HG03442 (cell line): ENCODE measurements around the gene CUL4B.
"Not testable (repeated sequence)": the region's sequence is repeated elsewhere in the genome, so short reads cannot be mapped to it uniquely, and the experiment has no call there.

Experiments
- ATAC-seq: cut with Tn5 transposase; IDR thresholded peaks from one replicate; pipeline ENCODE4 v1.9.1; 2021; ENCODE audit warnings: mild to moderate bottlenecking, moderate library complexity; ENCODE audit not compliant: unreplicated experiment

CUL4B gene

DNA sequence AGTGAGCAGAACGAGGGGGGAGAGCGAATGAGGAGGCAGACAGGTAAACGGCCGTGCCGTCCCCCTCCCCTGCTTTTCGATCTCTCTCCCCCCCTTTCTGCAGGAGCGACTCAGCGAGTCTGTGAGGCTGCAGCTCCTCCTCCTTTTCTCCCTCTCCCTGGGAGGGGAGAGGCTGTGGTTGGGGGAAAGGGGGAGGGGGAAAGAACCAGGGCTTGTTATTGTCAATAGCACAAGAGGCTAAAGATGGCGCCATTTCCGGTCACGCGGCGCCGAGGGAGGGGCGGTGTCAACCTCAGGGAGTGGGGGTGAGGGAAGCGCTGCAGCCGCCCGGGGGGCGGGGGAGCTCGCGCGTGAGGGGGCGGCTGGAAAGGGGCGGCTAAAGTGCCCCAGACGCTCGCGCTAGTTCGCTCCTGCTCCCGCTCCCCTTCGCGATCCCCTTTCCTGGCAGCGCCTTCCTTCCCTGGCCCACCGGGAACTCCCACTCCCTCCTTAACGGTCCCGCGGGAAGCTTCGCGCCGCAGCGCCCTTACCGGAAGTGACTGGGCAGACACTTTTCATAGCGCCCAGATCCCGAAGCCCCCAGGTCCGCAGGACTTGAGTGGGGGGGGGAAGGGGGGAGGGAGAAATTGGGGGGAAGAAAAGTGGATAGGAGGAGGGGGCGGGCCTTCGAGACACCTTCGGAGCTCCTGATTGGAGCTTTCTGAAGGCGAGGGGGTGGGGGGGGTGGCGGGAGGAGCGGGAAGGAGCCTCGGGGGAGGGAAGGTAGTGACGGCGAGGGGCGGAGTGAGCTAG is at the start of gene CUL4B:
Gene CUL4B (minus strand): TSS at position 121 of the 792 bp plus-strand sequence. CDS start 324 bp downstream, outside the sequence.
- ATAC-seq, result peak; percentile 83

DNA sequence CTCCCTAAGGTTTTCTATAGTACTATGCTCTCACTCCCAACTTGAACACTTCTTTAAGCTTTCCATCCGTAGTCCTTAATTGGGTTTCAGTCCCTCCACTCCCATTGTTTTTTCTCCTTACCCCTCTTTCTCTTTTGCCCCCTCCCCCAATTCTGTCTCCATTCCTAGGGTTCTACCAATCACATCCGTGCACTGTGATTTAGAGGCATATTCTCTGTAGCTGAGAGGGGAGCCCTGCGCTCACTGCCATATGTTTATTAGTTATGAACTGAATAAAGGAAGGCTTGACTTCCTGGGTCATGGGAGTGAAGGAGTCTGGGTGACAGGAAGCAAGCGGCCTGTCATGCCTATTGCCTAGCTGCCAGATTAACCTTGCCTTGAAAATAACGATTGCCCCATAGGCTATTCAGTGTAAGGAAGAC is 43.6 kb upstream of the CUL4B start:
- no peak for ATAC-seq

DNA sequence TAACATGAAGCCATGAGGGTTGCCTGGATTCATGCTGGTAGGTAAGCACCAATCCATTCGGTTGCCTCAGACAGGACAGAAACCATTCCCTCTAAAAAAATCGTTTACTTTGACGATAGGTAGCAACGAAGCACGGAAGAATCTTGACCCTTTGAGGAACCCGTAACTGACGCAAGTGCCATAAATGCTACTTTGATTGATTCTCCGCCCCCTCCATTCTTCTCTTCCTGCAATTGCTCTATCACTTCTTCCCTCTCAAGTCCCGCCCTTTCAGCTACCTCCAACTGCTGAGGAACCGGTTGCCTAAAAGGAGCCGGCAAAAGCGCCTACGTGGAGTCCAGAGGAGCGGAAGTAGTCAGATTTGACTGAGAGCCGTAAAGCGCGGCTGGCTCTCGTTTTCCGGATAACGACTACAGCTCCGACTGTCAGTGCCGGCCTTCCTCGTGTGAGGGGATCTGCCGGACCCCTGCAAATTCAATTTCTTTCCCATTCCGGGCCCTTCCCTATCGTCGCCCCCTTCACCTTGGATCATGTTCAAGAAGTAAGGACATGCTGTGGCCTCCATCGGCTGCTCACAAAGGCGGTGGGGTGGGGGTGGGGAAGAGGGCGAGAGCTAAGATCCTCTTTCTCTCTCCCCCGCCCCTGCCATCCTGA is 43.1 kb upstream of the CUL4B start, which contains the start of gene MCTS1:
Gene MCTS1 (plus strand): TSS at position 395 of the 654 bp plus-strand sequence. CDS start 136 bp downstream, at position 531.
- peak; percentile 91 for ATAC-seq

DNA sequence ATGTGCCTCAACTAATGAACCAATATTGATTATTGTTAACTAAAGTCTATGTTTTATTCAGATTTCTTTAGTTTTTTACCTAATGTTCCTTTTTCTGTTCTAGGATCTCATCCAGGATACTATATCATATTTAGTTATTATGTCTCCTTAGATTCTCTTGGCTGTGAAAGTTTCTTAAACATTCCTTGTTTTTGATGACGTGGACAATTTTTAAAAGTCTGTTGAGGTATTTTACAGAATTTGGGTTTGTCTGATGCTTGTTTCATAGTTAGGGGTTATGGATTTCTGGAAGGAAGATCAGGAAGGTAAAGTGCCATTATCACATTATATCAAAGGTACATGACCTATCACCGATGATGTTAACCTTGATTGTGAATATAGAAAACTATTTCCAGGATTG is 24.9 kb upstream of the CUL4B start:
- ATAC-seq, result no peak

DNA sequence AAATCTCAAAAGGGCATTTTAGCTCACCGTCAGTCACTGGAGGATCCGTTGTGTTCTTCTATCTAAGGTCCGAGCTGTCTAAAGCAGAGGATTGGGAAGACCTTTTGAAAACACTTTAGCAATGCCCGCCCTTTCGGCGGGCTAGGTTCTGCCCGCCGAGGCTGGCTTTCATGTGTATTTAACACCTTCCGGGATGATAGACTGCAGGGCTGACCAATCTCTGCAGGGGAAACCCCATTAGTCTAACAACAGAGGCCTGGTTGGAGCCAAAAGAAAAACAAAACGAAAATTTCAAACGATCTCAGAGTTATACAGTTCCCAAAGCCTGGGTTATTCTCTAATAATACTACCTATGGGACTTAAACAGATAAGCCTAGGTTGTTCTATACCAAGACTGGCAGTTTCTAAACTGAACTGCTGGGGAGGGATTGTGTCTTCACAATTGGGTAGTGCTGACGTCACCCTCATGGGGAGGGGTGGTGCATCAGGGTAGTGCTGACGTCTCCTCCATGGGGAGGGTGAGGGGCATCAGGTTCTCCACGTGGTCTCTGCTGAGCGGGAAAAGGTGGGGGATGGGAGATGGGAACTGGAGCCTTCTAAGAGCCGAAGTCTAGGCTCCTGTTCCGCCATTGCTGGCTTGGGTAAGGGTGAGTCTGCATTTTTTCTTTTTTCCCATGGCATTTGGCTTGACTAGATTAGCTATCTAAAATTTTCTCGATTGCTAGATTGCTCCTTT is 14.8 kb upstream of the CUL4B start:
- ATAC-seq, result no peak

DNA sequence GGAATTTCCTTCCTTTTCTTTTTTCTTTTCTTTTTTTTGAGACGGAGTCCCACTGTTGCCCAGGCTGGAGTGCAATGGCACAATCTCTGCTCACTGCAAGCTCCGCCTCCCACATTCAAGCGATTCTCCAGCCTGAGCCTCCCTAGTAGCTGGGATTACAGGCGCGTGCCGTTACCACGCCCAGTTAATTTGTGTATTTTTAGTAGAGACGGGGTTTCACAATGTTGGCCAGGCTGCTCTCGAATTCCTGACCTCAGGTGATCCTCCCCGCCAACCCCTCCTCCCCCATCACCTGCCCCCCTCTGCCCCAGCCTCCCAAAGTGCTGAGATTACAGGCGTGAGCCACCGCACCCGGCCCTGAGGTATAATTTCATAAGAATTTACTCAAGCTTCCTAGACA is 13.0 kb upstream of the CUL4B start:
- ATAC-seq, result not testable (repeated sequence)

DNA sequence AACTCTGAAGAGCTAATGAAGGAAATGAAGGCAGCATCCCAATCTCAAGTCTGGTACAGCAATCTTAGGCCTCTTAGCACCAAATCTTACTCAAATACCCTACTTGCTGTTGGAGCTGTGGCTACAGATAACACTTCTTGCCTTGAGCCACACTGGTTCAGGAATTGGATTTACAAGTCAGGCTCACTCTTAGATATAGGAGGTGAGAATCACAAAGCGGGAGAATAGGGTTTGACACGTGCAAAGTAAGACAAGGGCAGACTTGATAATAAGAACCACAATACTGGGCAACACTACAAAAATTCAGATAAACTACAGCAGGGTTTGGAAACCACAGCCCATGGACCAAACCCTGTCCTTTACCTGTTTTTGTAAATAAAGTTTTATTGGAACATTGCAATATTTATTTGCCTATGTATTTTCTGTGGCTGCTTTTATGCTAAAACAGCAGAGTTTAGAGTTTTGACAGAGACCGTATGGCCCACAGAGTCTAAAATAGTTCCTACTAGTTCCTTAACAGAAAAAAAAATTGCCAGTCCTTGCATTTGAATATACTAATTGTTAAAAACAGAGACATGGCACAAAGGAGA is 9.3 kb upstream of the CUL4B start:
- ATAC-seq, result no peak

DNA sequence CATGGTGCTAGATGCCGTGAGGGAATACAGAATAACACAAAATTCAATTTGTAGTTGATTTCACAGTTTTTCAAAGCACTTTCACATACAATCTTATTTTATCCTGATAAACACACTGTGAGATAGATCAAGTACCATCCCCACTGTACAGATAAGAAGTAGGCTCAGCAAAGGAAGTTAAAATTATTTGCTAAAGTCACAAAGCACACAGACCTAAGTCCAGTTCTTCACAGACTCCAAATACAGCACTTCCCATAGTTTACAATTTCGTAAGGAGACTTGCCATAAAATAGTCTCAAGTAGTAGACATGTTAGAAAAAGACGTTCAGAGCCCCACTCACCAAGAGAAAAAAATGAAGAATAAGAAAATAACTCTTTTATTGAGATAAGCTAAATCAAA is 7.8 kb upstream of the CUL4B start:
- no peak for ATAC-seq

DNA sequence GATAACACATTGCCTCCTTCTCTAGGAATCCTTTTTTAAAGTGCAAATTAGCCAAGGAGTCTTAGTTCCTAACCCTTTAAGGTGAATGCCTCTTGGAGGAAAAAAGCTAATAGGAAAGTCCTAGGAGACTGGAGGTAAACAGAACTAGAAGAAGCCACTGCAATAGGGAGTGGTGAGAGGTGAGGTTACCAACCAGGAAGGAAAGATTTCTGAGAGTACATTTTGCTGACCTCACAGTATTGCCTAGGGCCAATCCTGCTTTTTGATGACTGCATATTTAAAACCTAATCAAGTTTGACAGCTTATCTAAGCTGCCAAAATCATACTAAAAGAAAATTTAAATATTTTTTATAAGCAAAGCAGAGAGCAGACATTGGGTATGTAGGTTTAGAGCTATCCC is 7.3 kb upstream of the CUL4B start:
- ATAC-seq, result no peak

DNA sequence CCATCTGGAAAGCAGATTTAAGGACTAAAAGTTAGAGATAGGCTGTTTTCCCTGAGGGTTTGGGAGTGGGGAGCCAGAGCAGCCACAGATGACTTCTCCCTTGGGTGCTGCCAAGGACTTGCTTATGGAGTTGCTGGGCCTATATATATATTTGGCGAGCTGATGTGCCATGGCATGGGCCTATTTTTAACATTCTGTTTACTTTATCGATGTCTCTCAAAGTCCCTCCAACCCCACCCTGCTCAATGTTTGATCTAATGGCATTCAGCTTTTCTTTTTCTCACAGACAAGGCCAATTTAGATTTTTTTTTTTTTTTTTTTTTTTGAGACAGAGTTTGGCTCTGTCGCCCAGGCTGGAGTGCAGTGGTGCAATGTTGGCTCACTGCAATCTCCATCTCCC is 6.1 kb upstream of the CUL4B start:
- ATAC-seq, result no peak

DNA sequence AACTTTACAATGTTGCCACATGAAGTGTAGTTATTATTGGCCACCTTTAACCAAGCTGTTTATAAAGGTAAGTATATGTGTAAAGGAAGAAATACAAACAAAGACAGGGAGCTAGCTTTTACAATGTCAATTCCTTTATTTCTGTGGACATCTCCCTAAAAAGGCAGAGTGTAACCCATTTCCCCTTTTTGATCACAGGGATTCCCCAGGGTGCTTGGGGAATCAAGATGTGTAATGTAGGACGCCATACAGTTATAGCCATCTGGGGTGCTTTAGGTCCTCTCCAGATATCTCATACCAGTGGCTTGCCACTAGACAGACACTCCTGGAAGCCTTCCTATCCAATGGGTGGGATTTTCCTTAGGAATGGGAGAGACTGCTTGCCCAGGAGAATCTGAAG is 4.2 kb upstream of the CUL4B start:
- ATAC-seq, result no peak

DNA sequence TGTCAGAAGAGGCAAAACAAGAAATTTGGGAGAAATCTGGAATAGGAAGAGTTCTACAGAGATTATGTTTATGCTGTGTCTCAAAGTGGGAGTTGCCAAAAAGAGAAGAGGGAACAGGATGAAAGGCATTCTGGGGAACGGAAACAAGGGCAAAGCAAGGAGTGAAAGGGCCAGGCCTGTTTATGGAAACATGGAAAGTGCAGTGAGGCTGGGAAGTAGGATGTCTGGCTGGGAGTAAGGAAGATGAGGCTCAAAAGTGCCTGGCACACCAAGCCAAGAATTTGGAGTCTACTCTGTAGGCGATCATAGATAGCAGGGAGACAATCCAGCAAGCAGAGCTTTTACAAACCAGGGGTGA is 1.8 kb upstream of the CUL4B start:
- ATAC-seq, result no peak

DNA sequence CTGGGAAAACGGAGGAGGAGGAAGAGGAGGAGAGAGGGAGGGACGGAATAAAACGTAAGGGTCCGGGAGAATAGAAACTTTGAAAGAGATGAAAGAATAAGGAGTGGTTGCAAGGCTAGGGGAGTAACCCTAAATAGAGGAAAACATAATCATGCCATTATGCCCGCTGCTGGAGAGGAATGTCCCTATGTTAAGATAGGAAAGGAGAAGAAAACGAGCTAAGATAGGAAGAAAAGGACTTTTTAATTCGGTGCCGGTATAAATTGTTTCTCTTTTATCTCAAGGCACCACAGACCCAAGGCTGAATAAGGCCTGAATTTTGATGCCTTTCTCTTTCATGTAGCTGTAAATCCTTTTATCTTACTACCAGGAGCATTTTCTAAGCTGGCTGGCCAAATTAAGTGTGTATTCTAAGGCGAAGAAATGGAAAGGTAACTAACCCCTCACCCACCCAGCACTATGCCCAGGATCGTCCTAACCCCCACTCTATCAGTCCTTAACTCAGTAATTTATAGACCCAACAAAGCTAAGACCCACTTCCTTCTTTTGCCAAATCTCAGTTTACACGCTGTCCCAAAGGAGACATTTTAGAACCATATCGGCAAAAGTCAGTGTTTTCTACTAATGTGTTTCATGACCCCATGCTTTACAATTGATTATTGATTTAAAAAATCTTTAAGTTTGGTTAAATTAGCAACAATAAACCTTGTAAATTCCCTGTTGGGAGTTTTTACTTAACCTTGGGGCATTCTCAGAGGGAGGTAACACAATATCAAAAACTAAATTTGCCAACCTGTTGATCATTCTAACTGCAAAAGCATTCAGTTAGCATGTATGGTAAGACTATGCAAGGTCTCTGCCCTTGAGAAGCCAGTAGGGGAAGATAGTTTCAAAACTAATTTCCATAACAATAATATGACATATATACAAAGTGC is 1.1 kb upstream of the CUL4B start:
- no peak for ATAC-seq

DNA sequence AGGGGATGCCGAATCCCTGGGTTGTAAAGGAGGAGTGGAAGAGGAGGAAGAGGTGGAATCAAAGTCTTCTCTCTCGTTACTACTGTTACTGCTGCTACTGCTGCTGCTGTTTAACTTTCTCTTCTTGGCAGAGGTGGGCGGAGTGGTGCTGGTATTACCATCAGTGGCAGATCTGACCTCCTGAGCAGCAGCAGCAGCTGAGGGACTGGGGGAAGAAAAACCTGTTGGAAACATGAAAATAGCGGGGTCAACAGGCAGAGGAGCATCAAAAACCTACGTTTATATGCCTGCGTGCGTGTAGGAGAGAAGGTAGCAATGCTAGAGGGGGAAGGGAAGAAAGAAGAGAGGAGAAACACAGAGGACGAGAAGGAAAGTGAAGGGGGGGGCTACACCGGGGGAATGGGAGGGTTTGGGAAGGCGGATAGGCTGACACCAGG is 339 bp downstream of the CUL4B start:
- ATAC-seq, result peak; percentile 35

DNA sequence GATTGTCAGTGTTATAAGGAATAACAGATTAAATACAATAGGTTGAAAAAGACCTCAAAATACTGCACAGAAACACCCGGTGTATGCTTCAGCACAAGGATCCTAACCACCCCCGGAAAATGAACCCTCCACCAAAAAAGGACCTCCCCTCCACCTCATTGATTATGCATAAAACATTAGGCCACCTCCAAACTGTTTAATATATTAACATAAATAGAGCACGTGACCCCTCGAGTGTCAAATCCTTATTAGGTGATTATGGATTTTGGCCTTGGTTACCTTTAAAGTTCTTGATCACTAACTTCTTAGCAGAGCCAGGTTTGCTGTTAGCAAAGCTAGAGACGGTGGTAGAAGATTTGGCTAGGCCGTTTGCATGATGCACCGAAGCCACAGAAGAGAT is 958 bp downstream of the CUL4B start:
- no peak for ATAC-seq

DNA sequence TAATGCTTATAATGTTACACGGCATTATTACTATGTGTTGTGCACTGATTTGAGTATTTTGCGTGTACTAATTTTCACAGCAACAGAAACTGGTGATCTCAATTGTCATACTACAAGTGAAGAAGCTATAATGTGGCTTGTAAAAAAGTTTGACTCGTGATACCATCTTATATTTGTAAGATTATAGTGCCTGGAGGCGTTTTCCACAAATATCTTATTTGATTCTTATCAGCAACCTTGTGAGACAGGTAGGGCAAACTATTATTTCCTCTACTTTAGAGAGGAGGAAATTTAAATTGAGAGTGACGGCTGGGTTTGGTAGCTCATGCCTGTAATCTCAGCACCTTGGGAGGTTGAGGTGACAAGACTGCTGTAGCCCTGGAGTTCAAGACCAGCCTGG is 4.5 kb downstream of the CUL4B start:
- no peak for ATAC-seq

DNA sequence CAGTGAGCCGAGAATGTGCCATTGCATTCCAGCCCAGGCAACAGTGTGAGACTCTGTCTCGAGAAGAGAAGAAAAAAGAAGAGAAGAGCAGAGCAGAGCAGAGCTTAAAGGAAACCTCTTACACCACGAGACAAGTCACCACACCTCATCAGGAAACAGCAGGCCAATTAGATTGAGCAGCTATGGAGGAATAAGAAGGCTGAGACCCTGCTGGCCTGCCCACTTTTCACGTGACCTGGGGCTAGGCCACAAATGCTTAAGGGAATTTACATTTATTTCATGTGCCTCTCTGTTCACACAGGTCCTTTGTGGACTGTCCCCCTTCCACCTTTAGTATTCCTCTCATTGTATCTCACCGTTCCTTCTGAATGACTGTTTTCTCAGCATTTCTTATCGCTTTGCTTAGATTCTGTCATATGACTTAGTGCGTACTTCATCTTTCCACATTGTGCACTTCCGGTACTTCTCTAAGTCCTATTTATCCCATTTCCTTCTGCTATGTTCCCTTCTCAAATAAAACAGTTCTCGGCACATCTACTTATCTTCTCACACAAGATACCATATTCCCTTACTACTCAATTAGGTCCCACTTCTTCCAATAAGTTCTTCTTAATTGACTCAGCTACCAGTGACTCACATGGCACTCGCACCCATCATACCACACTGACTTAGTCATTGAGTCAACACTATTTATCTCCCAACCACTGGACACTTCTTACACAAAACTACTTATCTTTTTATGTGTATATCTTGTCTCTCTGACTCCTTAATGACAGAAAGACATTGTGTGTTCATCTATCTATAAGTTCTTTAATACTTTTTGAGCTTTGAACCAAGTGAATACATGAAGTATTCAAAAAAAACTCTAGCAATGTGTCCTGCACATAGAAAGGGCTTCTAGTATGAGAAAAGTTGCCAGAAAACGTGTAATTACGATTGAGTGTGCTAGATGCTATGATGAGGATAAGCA is 11.0 kb downstream of the CUL4B start:
- no peak for ATAC-seq

DNA sequence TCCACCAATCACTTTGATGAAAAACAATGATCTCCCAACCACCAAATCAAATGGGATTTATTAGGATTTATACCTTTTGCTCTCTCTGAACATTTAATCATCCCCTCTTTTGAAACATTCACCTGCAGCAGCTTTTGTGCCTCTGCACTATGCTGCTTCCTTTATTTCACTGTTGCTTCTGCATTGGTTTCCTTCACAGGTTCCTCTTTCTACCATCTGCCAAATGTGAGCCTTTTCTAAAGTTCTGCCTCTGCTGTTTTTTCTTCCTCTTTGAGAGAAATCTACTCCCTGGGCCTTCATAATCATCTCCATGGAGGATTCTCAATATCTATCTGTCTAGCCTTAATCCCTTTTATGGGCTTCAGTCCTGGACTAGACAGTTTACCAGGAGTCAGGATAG is 24.7 kb downstream of the CUL4B start:
- no peak for ATAC-seq
